IMR-90 (cell line): ENCODE results near the gene RPTOR. TPM values are rescaled to one million over a fixed set of nuclear protein-coding genes. Genes with fewer than 3 reads are reported as not detected.

Source experiments
- ATAC-seq: fragments of 200-7000 bp; cut with Tn5 transposase; 2 replicates; pipeline ENCODE4 v1.9.1; 2020; ENCODE audit warnings: low read depth, mild to moderate bottlenecking, moderate library complexity
- BruUV-seq: library from RNA; stranded (reverse); fragments of 400-500 nt; replicated peaks from 2 replicates; lab custom pipeline; 2021; lab: Mats Ljungman, UMichigan
- CTCF ChIA-PET: fragments of 300-600 bp; formaldehyde crosslinking; extraction: SDS; loops from one replicate; lab custom pipeline; 2021; ENCODE audit warnings: antibody characterized with exemption; lab: Yijun Ruan, JAX
- POLR2A ChIA-PET: fragments of 300-600 bp; sonication (Branson Sonifier 250); formaldehyde crosslinking; loops from one replicate; lab custom pipeline; 2022; ENCODE audit warnings: antibody characterized with exemption; ENCODE audit not compliant: unreplicated experiment; lab: Charles Lee
- DNase-seq: peaks from one replicate; pipeline ENCODE4 v3.0.0; 2013
- H2AFZ ChIP-seq: replicated peaks from 2 replicates; pipeline ENCODE3; 2013; ENCODE audit warnings: low read length, mild to moderate bottlenecking; ENCODE audit not compliant: poor library complexity
- H2AK5ac ChIP-seq: 2 replicates; pipeline ENCODE4 v1.6.1; 2013; ENCODE audit warnings: low read depth, low read length, inconsistent platforms
- H2AK9ac ChIP-seq: replicated peaks from 2 replicates; pipeline ENCODE3; 2013; ENCODE audit warnings: mild to moderate bottlenecking, low read depth, low read length, moderate library complexity; ENCODE audit not compliant: poor library complexity
- H2BK120ac ChIP-seq: 2 replicates; pipeline ENCODE4 v1.6.1; 2013; ENCODE audit warnings: low read depth, low read length, inconsistent platforms
- H2BK15ac ChIP-seq: 3 replicates; pipeline ENCODE4 v1.6.1; 2013; ENCODE audit warnings: low read depth, low read length, inconsistent platforms
- H2BK20ac ChIP-seq: 2 replicates; pipeline ENCODE4 v1.6.1; 2013; ENCODE audit warnings: low read depth, mild to moderate bottlenecking, inconsistent platforms, low read length, moderate library complexity
- H2BK5ac ChIP-seq: 2 replicates; pipeline ENCODE4 v1.6.1; 2013; ENCODE audit warnings: mild to moderate bottlenecking, low read depth, low read length, inconsistent platforms; ENCODE audit not compliant: poor library complexity, severe bottlenecking
- H3K14ac ChIP-seq: replicated peaks from 2 replicates; pipeline ENCODE4 v1.6.1; 2013; ENCODE audit warnings: low read depth, low read length, inconsistent platforms
- H3K18ac ChIP-seq: 2 replicates; pipeline ENCODE4 v1.6.1; 2013; ENCODE audit warnings: low read depth, low read length, control low read depth
- H3K23ac ChIP-seq: 2 replicates; pipeline ENCODE4 v1.6.1; 2013; ENCODE audit warnings: low read depth, low read length, inconsistent platforms
- H3K27ac ChIP-seq: 2 replicates; pipeline ENCODE4 v1.5.1; 2013; ENCODE audit warnings: mild to moderate bottlenecking, control low read depth, low read length; ENCODE audit not compliant: insufficient read depth
- H3K27me3 ChIP-seq: 2 replicates; pipeline ENCODE4 v1.6.1; 2013; ENCODE audit warnings: low read length; ENCODE audit not compliant: control insufficient read depth, insufficient read depth
- H3K36me3 ChIP-seq: 2 replicates; pipeline ENCODE4 v1.6.1; 2013; ENCODE audit warnings: low read length, mixed read lengths; ENCODE audit not compliant: control insufficient read depth, insufficient read depth
- H3K4ac ChIP-seq: 2 replicates; pipeline ENCODE4 v1.6.1; 2013; ENCODE audit warnings: low read depth, low read length, inconsistent platforms
- H3K4me1 ChIP-seq: 2 replicates; pipeline ENCODE4 v1.6.1; 2013; ENCODE audit warnings: low read length, mixed read lengths; ENCODE audit not compliant: control insufficient read depth, insufficient read depth
- H3K4me2 ChIP-seq: 2 replicates; pipeline ENCODE4 v1.6.1; 2013; ENCODE audit warnings: low read depth, mild to moderate bottlenecking, control low read depth, low read length, moderate library complexity
- H3K4me3 ChIP-seq: 2 replicates; pipeline ENCODE4 v1.5.1; 2013; ENCODE audit warnings: low read depth, mild to moderate bottlenecking, control low read depth, low read length, moderate library complexity; ENCODE audit not compliant: insufficient read depth
- H3K56ac ChIP-seq: 2 replicates; pipeline ENCODE4 v1.6.1; 2013; ENCODE audit warnings: low read length, inconsistent platforms; ENCODE audit not compliant: insufficient read depth; ENCODE audit errors: extremely low read depth
- H3K79me1 ChIP-seq, 2 experiments: 2 replicates each; pipeline ENCODE4 v1.6.1; 2013; ENCODE audit warnings: low read length in 2 of 2, inconsistent platforms in 1 of 2, low read depth in 1 of 2
- H3K9ac ChIP-seq: 2 replicates; pipeline ENCODE4 v1.6.1; 2013; ENCODE audit warnings: low read depth, low read length, control low read depth
- H3K9me1 ChIP-seq: 2 replicates; pipeline ENCODE4 v1.6.1; 2013; ENCODE audit warnings: low read length, inconsistent platforms; ENCODE audit not compliant: insufficient read depth
- H3K9me3 ChIP-seq: 2 replicates; pipeline ENCODE4 v1.6.1; 2013; ENCODE audit warnings: low read length; ENCODE audit not compliant: control insufficient read depth, insufficient read depth
- H4K20me1 ChIP-seq: 2 replicates; pipeline ENCODE4 v1.6.1; 2013; ENCODE audit warnings: low read length, inconsistent platforms; ENCODE audit not compliant: insufficient read depth
- H4K5ac ChIP-seq: 2 replicates; pipeline ENCODE4 v1.6.1; 2013; ENCODE audit warnings: mild to moderate bottlenecking, low read depth, low read length, control low read depth
- H4K8ac ChIP-seq, 2 experiments: 2 replicates each; pipeline ENCODE4 v1.6.1; 2013; ENCODE audit warnings: low read depth in 2 of 2, low read length in 2 of 2, control low read depth in 1 of 2, inconsistent platforms in 1 of 2
- H4K91ac ChIP-seq: 2 replicates; pipeline ENCODE4 v1.6.1; 2013; ENCODE audit warnings: low read depth, low read length, inconsistent platforms; ENCODE audit not compliant: insufficient read depth
- BHLHE40 ChIP-seq: fragments of 150-350 bp; IDR thresholded peaks from 2 replicates; pipeline ENCODE4 v1.6.1; 2016; ENCODE audit warnings: mild to moderate bottlenecking, low read depth, low read length
- CEBPB ChIP-seq: IDR thresholded peaks from 2 replicates; pipeline ENCODE4 v1.6.1; 2012; ENCODE audit warnings: low read depth, low read length, improper control_type of control experiment
- CHD1 ChIP-seq: IDR thresholded peaks from 2 replicates; pipeline ENCODE4 v1.6.1; 2012; ENCODE audit warnings: low read depth, low read length, improper control_type of control experiment
- NFE2L2 ChIP-seq: fragments of 150-350 bp; IDR thresholded peaks from 2 replicates; pipeline ENCODE4 v1.6.1; 2016; ENCODE audit warnings: low read depth, mild to moderate bottlenecking, low read length
- POLR2A ChIP-seq: IDR thresholded peaks from 2 replicates; pipeline ENCODE4 v1.6.1; 2012; ENCODE audit warnings: mild to moderate bottlenecking, low read depth, low read length
- RAD21 ChIP-seq: IDR thresholded peaks from 2 replicates; pipeline ENCODE4 v1.6.1; 2012; ENCODE audit warnings: low read length, improper control_type of control experiment
- WGBS, 2 experiments: methylation state at CpG; one replicate each; pipeline versions ENCODE4 v1.1.5 to v1.1.7; 2013; ENCODE audit warnings: missing lambda C conversion rate in 2 of 2; ENCODE audit not compliant: insufficient read length in 1 of 2; ENCODE audit errors: extremely low coverage in 2 of 2; 5-methylcytosine and 5-hydroxymethylcytosine counted together
- dilution Hi-C: fragments of 300-500 bp; cut with HindIII; formaldehyde crosslinking; loops from one replicate; pipeline ENCODE4 v1.14.3; 2018; ENCODE audit warnings: low sequenced_read_pairs; ENCODE audit not compliant: unreplicated experiment
- in situ Hi-C: fragments of 300-500 bp; cut with MboI; formaldehyde crosslinking; loops from 3 replicates; pipeline ENCODE4 v1.14.3; 2019; ENCODE audit warnings: low sequenced_read_pairs, inconsistent platforms, mixed read lengths
- intact Hi-C: fragments of 100-400 bp; cut with micrococcal nuclease; formaldehyde crosslinking; loops from 2 replicates; pipeline ENCODE4 v1.10.0; 2022
- polyA plus RNA-seq, 3 experiments: library from polyadenylated mRNA; depleted of rRNA; stranded (reverse); fragments of >200 nt; gene quantifications; 2 replicates each; pipeline ENCODE4 v1.2.3, GENCODE V29; 2012; ENCODE audit warnings: low replicate concordance in 1 of 3
- total RNA-seq: library from RNA; depleted of rRNA; stranded (reverse); fragments of >200 nt; gene quantifications from 2 replicates; pipeline ENCODE4 v1.2.3, GENCODE V29; 2012
- TF ChIP-seq, protein P1 (sequence below): fragments of 150-350 bp; IDR thresholded peaks from 2 replicates; pipeline ENCODE4 v1.6.1; 2016; ENCODE audit warnings: low read depth, mild to moderate bottlenecking, low read length, moderate library complexity, borderline replicate concordance
- TF ChIP-seq, protein P2 (sequence below): conservative IDR thresholded peaks from 2 replicates; pipeline ENCODE4 v1.5.1; 2012; ENCODE audit warnings: mild to moderate bottlenecking, low read depth, low read length, improper control_type of control experiment

RPTOR gene
- total and polyA plus RNA-seq, 2 of the 4 experiments (the other 2 are of a cell fraction), result 10.8 to 14.7 TPM

GRCh38 chr17:80913928-80914821 lies 369.5 kb downstream of the RPTOR start:
- no peaks in the 10 kb centered on the region for H3K9me3 ChIP-seq
- H3K79me1 ChIP-seq, result no peaks in the 10 kb centered on the region; a peak in 1 of 4 replicates
- H4K91ac ChIP-seq, result no peak overlapping the region
- H3K4me3 ChIP-seq, result no peak overlapping the region
- CTCF ChIA-PET, result no interaction called here
- no peak overlapping the region for H3K27ac ChIP-seq
- no peak overlapping the region for H3K56ac ChIP-seq
- WGBS, 2 experiments, result 84% methylated on average over 8 of the region's 21 CpGs; no CpG with 5 or more reads in 1 of the 2 experiments
- no peak overlapping the region for H2BK5ac ChIP-seq
- DNase-seq (no peak), ATAC-seq (no peak)
- H3K9ac ChIP-seq, result no peak overlapping the region
- in situ Hi-C loops, result no loop called here
- no peaks in the 10 kb centered on the region for H3K4me1 ChIP-seq
- H2AFZ ChIP-seq, result no peak overlapping the region
- H4K5ac ChIP-seq, result no peak overlapping the region
- H3K4me2 ChIP-seq, result no peak overlapping the region
- no peak overlapping the region for H3K23ac ChIP-seq
- H3K27me3 ChIP-seq, result no peaks in the 10 kb centered on the region
- no peak overlapping the region for H2AK9ac ChIP-seq
- H3K36me3 ChIP-seq, result peaks cover 46% of the 10 kb centered on the region
- POLR2A ChIA-PET, result no interaction called here
- no TSS peak for BruUV-seq
- no peak for TF ChIP-seq NFE2L2
- TF ChIP-seq, protein P1, sequence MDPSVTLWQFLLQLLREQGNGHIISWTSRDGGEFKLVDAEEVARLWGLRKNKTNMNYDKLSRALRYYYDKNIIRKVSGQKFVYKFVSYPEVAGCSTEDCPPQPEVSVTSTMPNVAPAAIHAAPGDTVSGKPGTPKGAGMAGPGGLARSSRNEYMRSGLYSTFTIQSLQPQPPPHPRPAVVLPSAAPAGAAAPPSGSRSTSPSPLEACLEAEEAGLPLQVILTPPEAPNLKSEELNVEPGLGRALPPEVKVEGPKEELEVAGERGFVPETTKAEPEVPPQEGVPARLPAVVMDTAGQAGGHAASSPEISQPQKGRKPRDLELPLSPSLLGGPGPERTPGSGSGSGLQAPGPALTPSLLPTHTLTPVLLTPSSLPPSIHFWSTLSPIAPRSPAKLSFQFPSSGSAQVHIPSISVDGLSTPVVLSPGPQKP, result no peak
- TF ChIP-seq CEBPB, result no peak
- TF ChIP-seq, protein P2, sequence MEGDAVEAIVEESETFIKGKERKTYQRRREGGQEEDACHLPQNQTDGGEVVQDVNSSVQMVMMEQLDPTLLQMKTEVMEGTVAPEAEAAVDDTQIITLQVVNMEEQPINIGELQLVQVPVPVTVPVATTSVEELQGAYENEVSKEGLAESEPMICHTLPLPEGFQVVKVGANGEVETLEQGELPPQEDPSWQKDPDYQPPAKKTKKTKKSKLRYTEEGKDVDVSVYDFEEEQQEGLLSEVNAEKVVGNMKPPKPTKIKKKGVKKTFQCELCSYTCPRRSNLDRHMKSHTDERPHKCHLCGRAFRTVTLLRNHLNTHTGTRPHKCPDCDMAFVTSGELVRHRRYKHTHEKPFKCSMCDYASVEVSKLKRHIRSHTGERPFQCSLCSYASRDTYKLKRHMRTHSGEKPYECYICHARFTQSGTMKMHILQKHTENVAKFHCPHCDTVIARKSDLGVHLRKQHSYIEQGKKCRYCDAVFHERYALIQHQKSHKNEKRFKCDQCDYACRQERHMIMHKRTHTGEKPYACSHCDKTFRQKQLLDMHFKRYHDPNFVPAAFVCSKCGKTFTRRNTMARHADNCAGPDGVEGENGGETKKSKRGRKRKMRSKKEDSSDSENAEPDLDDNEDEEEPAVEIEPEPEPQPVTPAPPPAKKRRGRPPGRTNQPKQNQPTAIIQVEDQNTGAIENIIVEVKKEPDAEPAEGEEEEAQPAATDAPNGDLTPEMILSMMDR, result no peak
- no peak for TF ChIP-seq CHD1
- TF ChIP-seq BHLHE40, result no peak
- TF ChIP-seq RAD21, result no peak
- no peak for TF ChIP-seq POLR2A
- no peak overlapping the region for H3K4ac ChIP-seq
- no peaks in the 10 kb centered on the region for H4K20me1 ChIP-seq
- H4K8ac ChIP-seq, result no peak overlapping the region
- intact Hi-C loops, result no loop called here
- no peak overlapping the region for H3K18ac ChIP-seq
- dilution Hi-C loops, result no loop called here
- no peak overlapping the region for H2BK20ac ChIP-seq
- no peak overlapping the region for H2AK5ac ChIP-seq
- no peak overlapping the region for H2BK120ac ChIP-seq
- H3K14ac ChIP-seq, result no peak overlapping the region
- H3K9me1 ChIP-seq, result peaks cover 3% of the 10 kb centered on the region; the same call in 1 of the 2 replicates
- H2BK15ac ChIP-seq, result no peak overlapping the region
